Measurements from ENCODE around the gene AMBP.

The AMBP gene

DNA sequence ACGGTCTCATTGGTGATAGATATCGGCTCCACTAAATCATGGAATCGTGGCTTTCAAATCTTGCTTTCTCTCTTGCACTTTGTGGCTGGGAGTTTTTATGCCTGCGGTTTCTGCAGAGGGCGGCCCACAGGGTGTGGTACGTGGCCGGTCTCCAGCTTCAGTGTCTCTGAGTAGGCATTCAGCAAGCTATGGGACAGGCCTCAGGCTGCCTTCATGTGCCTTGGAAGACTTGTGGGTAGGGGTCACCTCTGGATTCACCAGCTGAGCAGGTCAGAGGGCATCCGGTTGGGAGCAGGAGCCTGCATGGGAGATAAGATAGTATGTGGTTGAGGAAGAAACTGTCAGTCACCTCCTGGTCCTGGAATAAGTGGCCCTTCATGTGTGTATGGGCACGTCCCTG, 47.7 kb downstream of the AMBP start:
- Mint-ChIP-seq H3K27me3 (no peaks in the 10 kb centered on the region), H3K9me3 (peaks cover under 1% of the 10 kb centered on the region), H3K4me1 (ENCODE audit: low read depth) (no peaks in the 10 kb centered on the region), H3K27ac (no peak overlapping the region), H3K4me3 (no peak overlapping the region), H3K36me3 (ENCODE audit: low read depth) (no peaks in the 10 kb centered on the region)

DNA sequence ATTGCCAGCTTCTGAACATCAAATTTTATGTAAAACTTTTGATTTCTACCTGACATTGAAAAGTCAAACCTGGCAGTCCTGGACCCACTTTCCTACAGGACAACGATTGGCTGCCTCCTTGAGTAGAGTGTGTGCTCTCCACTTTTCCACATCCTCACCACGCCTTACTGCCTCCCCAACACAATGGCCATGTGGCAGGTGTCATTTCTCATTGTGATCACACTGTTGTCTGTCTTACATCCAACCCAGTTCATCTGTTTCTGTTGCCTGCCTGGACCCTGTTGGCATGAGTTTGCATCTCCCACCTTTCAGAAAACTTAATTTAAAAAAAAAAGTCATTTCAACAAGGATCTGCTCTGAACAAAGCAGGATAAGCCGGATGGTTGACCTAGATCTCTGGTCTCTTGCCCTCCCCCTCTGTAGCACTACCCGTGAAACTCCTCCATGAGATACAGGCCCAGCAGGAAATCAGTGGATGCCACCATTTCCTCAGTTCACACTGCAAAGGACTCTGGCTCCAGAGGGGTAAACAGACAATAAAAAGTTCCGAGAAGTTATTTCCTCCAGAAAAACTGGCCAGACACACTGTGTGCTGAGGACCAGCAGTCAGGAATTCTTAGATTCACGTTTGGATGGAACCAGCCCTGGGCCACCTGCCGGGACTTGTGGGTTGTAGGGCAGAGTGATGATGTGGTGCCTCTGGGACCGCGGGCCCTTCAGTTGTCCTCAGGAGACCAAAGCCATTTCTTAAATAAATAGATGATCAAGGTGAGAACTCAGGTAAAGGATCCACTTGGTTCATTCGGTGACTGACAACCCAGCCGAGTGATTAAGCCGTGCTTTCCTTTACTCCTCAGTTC, 48.6 kb downstream of the AMBP start:
- Mint-ChIP-seq H3K9me3 (peaks cover 7% of the 10 kb centered on the region), H3K27me3 (no peaks in the 10 kb centered on the region), H3K36me3 (ENCODE audit: low read depth) (no peaks in the 10 kb centered on the region), H3K4me1 (ENCODE audit: low read depth) (no peaks in the 10 kb centered on the region), H3K27ac (no peak overlapping the region), H3K4me3 (no peak overlapping the region)

DNA sequence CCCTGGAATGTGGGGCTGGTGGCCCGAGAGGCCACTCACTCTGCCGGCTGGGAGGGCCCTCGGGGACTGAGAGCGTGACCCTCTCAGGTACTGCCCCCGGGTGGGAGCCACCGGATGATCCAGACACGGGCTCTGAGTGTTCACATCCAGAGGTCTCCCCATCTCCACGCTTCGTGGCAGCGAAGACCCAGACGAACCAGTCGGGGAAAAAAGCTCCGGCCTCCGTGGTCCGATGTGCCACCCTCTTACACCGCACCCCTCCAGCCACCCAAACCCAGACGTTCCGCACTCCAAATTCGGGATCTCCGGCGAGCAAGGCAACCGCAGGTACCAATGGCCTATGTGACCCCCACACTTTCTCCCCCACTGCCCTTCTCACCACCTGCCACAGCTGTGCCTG, 49.5 kb downstream of the AMBP start:
- H3K27me3 Mint-ChIP-seq: no peaks in the 10 kb centered on the region
- no peak overlapping the region for H3K4me3 Mint-ChIP-seq
- H3K4me1 Mint-ChIP-seq (ENCODE audit: low read depth): no peaks in the 10 kb centered on the region
- H3K27ac Mint-ChIP-seq: no peak overlapping the region
- H3K36me3 Mint-ChIP-seq (ENCODE audit: low read depth): peaks cover 7% of the 10 kb centered on the region
- peaks cover 15% of the 10 kb centered on the region for H3K9me3 Mint-ChIP-seq

DNA sequence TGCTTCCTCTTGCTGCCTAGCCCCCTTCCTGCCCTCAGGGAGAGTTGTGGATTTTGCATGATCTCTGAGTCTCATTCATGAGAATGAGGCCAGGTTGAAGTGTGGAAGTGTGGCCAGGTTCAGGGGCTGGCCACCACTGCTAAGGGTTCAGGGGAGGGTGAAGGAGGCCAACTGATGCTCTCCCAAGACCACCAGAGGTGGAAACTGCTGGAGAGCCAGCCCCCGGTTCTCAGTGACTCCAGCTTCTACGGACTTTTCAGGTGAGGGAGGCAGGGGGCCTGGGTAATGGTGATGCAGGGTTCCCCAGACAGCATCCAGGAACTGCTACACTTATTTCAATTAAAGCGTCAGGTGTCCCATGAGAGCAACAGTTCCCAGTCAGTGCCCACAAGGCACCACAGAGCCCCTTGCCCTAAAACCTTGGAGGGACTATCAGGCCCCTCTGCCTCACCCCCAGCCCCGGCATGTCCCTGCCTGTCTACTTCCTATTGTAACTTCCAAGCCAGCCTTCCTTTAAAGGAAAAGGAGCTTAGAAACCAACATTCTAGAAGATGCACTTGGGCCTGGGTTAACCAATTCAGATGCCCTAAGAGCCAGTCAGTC, 50.1 kb downstream of the AMBP start:
- H3K9me3 Mint-ChIP-seq: peaks cover 19% of the 10 kb centered on the region
- no peak overlapping the region for H3K4me3 Mint-ChIP-seq
- no peaks in the 10 kb centered on the region for H3K4me1 Mint-ChIP-seq (ENCODE audit: low read depth)
- H3K36me3 Mint-ChIP-seq (ENCODE audit: low read depth): peaks cover 8% of the 10 kb centered on the region
- H3K27me3 Mint-ChIP-seq: no peaks in the 10 kb centered on the region
- H3K27ac Mint-ChIP-seq: no peak overlapping the region

DNA sequence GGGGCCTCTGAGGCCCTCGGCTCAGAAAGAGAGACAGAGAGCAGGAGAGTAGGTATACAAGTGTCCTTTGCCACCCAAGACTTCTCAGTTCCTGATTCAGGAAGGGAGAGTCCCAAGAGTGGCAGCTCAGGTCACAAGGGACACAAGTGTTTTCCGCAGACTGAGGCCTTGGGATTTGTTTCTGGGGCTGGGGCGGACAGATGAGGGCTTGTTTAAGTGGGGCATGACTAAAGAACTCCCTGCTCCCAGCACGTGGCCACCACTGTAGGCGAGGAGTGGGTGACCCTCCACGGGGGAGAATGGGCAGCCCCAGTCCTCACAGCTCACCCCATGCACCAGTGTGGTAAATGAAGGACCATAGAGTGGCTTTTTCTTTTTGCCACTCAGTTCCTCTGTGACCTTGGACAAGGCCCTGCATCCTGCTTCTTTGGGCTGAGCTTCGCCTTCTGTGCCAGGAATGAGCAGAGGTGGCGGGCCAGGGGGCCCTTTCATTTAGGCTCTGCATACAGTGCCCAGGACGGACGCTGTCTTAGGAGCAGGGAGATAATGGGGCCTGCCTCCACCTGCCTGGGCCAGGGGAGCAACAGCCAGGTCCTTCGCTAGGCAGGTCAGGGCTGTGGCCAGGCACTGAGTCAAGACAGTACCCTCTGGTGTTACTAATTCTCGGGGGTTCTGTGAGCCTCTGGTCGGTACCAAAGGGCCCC, 50.8 kb downstream of the AMBP start:
- Mint-ChIP-seq H3K36me3 (ENCODE audit: low read depth) (peaks cover 12% of the 10 kb centered on the region), H3K27ac (no peak overlapping the region), H3K27me3 (no peaks in the 10 kb centered on the region), H3K4me1 (ENCODE audit: low read depth) (no peaks in the 10 kb centered on the region), H3K9me3 (peaks cover 24% of the 10 kb centered on the region), H3K4me3 (no peak overlapping the region)

DNA sequence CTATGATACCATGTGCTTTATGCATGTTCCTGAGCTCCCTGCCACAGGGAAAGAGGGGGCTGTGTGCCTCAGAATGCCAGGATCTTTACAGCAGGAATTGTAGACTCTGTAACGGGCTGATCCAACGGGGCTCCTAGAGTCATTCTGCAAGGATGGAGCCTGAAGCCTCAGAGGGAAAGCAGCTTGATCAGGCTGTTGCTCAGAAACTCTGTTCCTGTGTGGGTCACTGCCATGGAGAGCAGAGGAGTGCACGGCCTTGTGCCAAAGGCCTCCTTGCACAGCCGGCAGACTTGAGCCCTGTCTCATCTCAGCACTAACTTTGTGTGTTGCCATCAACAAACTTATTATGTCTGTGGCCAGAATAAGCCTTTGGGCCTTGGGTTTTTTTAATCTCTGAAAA, 51.8 kb downstream of the AMBP start:
- peaks cover 24% of the 10 kb centered on the region for H3K9me3 Mint-ChIP-seq
- no peaks in the 10 kb centered on the region for H3K27me3 Mint-ChIP-seq
- H3K36me3 Mint-ChIP-seq (ENCODE audit: low read depth): peaks cover 13% of the 10 kb centered on the region
- H3K27ac Mint-ChIP-seq: no peak overlapping the region
- no peak overlapping the region for H3K4me3 Mint-ChIP-seq
- H3K4me1 Mint-ChIP-seq (ENCODE audit: low read depth): no peaks in the 10 kb centered on the region

DNA sequence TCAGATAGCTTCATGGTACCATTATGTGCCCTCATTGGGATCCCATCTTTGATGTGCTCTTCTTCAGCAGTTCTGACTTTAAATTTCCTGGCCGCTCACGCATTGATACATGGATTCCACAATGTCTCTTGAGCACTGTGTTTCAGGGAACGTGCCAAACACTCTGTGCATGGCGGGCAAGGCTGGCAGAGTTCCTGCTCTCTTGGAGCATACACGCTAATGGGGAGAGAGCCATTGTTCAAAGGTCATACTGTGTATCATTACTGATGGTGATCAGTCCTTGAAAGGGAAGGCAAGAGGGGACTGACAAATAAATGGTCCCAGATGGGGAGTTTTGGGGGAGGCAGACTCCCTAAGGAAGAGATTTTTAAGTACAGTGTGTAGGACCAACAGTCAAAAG, 52.3 kb downstream of the AMBP start:
- peaks cover 13% of the 10 kb centered on the region for H3K36me3 Mint-ChIP-seq (ENCODE audit: low read depth)
- no peak overlapping the region for H3K27ac Mint-ChIP-seq
- H3K4me1 Mint-ChIP-seq (ENCODE audit: low read depth): no peaks in the 10 kb centered on the region
- peaks cover 24% of the 10 kb centered on the region for H3K9me3 Mint-ChIP-seq
- no peak overlapping the region for H3K4me3 Mint-ChIP-seq
- H3K27me3 Mint-ChIP-seq: no peaks in the 10 kb centered on the region

DNA sequence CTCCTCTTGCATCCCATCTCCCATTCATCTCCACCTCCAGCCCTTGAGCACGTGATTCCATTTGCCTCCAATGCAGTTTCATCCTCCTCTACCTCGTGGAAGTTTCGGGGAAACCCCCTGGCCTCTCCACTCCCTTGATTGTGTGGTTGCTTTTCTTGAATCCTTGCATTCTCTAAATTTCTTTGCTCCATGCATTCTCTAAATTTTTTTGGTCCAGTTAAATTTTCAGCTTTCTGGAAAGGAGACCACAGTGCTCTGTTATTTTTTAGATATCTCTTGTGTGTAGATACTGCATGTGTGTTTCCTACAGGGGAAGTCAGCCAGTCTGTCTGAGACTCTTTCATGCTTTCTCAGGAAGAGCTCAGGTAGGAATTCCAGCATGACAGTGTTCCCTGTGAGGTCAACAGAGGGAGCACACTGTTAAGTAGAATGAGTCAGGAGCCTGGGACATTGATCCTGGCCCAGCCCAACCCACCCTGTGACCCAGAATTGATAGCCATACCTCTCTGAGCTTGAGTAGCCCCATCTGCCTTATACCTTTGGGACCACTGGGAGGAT, 52.8 kb downstream of the AMBP start:
- Mint-ChIP-seq H3K36me3 (ENCODE audit: low read depth) (peaks cover 13% of the 10 kb centered on the region), H3K4me3 (no peak overlapping the region), H3K27me3 (no peaks in the 10 kb centered on the region), H3K4me1 (ENCODE audit: low read depth) (no peaks in the 10 kb centered on the region), H3K27ac (no peak overlapping the region), H3K9me3 (peaks cover 24% of the 10 kb centered on the region)

DNA sequence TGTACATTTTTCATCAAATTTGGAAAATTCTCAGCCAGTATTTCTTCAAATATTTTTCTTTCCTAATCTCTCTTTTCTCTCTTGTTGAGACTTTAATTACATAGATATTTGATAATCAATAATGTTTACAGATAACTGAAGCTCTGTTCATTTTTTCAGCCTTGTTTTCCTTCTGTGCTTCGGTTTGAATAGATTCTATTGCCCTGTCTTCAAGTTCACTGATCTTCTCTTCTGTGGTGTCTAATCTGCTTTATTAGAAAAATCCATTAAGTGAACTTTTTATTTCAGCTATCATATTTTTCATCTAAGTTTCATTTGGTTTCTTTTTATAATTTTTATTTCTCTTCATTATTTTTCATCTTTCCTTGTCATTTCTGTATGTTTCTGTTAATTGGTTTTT, 54.1 kb downstream of the AMBP start:
- Mint-ChIP-seq H3K4me1 (ENCODE audit: low read depth) (no peaks in the 10 kb centered on the region), H3K27ac (no peak overlapping the region), H3K9me3 (peaks cover 24% of the 10 kb centered on the region), H3K27me3 (no peaks in the 10 kb centered on the region), H3K36me3 (ENCODE audit: low read depth) (peaks cover 13% of the 10 kb centered on the region), H3K4me3 (no peak overlapping the region)

DNA sequence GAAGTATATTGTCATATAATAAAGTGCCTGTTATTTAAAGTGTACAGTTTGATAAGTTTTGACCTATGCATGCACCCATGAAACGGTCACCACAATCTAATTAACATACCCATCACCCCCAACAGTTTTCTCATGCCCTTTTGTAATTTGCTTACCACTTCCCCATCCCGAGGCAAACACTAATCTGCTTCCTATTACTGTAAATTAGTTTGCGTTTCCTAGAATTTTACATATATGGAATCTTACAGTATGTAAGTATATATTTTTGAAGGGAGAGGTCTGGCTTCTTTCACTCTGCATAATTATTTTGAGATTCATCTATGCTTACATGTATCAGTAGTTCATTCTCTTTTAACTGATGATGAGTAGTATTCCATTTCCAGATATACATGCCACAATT, 56.5 kb downstream of the AMBP start:
- H3K36me3 Mint-ChIP-seq (ENCODE audit: low read depth): peaks cover 13% of the 10 kb centered on the region
- no peak overlapping the region for H3K4me3 Mint-ChIP-seq
- no peaks in the 10 kb centered on the region for H3K4me1 Mint-ChIP-seq (ENCODE audit: low read depth)
- H3K27me3 Mint-ChIP-seq: no peaks in the 10 kb centered on the region
- no peak overlapping the region for H3K27ac Mint-ChIP-seq
- peaks cover 24% of the 10 kb centered on the region for H3K9me3 Mint-ChIP-seq

DNA sequence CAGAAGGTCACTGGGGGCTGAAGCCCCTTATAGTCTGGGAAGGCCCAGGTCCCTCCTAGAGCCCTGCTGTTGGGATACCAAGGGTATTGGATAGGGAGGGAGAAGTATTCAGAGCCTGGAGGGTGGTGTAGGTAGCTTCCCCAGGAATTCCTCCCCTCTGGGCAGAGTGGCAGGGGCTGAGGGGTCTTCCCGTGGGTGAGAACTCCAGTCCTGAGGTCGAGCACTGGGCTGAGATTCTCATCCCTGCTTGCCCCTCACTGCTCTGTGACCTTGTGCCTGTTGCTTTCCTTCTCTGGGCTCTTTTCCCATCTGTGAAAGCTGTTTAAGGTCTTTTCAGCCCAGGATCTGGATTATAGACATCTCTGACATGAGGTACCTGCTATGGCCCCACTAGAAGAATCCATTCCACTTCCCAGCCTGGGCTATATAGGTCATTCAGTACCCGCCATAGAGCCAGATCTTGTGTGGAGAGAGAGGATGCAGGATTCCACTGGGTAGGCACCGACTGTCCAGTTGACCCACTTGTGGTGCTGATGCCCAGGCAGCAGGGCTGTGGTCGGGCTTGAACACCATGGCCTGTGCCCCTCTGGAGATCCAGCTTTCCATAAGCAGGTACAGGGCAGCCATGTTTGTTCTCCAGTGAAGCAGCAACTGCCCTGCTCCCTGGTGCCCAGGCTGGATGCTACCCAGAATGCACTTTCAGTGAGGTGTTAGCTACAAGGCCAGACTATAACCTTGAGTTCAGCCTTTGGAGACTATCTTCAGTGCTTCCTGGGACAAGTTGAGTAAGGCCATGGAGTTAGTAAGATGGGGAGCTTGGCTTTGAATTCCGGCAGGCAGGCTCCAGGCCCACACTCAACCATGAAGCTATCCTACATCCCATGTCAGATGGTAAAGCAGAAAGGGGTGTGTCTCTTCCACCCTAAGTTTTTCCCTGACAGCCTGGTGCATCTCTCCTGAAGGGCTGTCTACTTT, 60.1 kb downstream of the AMBP start:
- Mint-ChIP-seq H3K4me1 (ENCODE audit: low read depth) (no peaks in the 10 kb centered on the region), H3K9me3 (peaks cover 12% of the 10 kb centered on the region), H3K27ac (no peak overlapping the region), H3K36me3 (ENCODE audit: low read depth) (peaks cover 5% of the 10 kb centered on the region), H3K27me3 (no peaks in the 10 kb centered on the region), H3K4me3 (no peak overlapping the region)

DNA sequence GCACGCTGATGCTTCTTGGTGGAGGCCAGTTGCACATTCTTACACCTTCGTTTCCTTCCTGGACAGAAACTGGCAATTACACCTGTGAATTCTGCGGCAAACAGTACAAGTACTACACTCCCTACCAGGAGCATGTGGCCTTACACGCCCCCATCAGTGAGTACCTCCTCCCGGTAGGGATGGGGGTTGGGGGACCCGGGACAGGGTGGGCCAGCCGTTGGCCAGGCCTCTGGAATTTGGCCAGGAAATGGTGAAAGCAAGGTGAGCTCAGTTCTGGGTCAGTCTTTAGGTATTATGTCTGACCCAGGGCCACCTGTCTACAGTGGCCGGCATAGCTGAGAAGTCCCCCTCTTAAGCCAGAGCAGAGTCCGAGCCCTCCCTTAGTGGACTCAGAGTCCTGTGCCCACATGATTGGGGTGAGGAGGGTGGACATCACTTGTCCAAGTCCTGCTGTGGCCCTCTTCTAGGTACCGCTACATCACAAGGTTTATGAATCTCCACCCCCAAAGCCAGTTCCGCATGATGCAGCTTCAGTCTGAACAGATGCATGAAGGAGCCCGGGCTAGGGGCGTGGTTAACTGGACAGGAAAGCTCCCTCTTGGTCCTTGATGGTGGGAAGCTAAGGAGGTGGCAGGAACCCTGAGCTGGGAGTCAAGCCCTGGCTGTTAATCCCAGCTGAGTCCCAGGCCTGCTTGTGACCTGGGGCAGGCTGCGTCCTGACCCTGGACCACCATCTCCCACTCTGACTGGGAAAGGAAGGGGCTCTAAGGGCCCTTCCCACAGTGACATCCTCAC, 61.3 kb downstream of the AMBP start:
- Mint-ChIP-seq H3K9me3 (peaks cover 13% of the 10 kb centered on the region), H3K4me1 (ENCODE audit: low read depth) (no peaks in the 10 kb centered on the region), H3K27me3 (no peaks in the 10 kb centered on the region), H3K36me3 (ENCODE audit: low read depth) (no peaks in the 10 kb centered on the region), H3K27ac (no peak overlapping the region), H3K4me3 (no peak overlapping the region)

DNA sequence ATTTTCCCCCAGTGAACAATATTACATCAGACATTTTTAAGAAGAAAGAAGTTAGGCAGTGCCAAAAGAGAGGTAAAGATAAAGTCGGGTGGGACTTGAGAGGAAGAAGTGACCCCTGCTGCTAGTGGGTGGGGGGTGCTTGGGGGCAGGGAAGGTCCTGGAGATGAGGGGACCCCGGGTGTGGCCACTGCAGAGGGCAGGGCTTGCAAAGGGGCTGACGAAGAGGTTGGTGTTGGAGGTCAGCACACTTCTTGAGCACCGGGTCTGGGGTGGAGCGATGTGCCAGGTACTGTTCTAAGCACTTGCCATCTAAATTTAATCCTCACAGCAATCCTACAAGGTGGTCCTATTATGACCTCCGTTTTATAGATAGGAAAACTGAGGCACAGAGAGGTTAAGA, 62.0 kb downstream of the AMBP start:
- Mint-ChIP-seq H3K9me3 (peaks cover 13% of the 10 kb centered on the region), H3K27ac (no peak overlapping the region), H3K36me3 (ENCODE audit: low read depth) (no peaks in the 10 kb centered on the region), H3K27me3 (no peaks in the 10 kb centered on the region), H3K4me1 (ENCODE audit: low read depth) (no peaks in the 10 kb centered on the region), H3K4me3 (no peak overlapping the region)

DNA sequence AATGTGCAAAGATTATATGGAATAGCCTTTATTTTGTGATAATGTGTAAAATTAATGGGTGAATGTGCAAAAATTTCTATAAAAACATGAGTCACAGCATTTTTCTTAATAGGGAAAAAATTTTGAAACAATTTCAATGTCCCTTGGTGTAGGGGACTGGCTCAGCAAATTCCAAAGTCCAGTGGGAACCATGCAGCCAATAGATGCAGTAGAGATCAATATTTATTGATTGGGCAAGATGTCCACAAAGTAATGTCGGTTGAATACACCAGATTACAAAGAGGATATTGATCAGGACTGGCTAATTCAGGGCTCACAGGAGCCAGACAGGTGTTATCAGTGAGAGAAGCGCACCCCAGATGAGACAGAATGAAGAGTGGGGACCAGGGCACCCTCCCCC, 62.5 kb downstream of the AMBP start:
- Mint-ChIP-seq H3K4me3 (no peak overlapping the region), H3K27ac (no peak overlapping the region), H3K9me3 (peaks cover 13% of the 10 kb centered on the region), H3K27me3 (no peaks in the 10 kb centered on the region), H3K4me1 (ENCODE audit: low read depth) (no peaks in the 10 kb centered on the region), H3K36me3 (ENCODE audit: low read depth) (no peaks in the 10 kb centered on the region)
